Measurements from ENCODE around the gene KLHL1. TPM values are rescaled to one million over a fixed set of nuclear protein-coding genes. Genes with fewer than 3 reads are reported as not detected.

Gene KLHL1
- total and polyA plus RNA-seq, 2 donors from 2014 or later = 0.13 TPM; not detected in 1

- H3K4me3 ChIP-seq (ENCODE audit: low read length in 3 of 3) = no peak overlapping the region
- H3K9ac ChIP-seq (ENCODE audit: low read length in 3 of 3) = no peak overlapping the region
- intact Hi-C loops (cut with DNase I) = no loop called here
- no peaks in the 10 kb centered on the region for H3K27me3 ChIP-seq (ENCODE audit: control insufficient read depth, insufficient read depth, low read length)
- no peak for TF ChIP-seq CTCF (IDR thresholded peaks at IDR 0.05; ENCODE audit: borderline replicate concordance, extremely low read depth, insufficient read depth)
- no peak overlapping the region for H3K27ac ChIP-seq (ENCODE audit: low read depth in 2 of 2, low read length in 2 of 2)
- FAIRE-seq = no peak
- H3K36me3 ChIP-seq (ENCODE audit: control insufficient read depth in 2 of 3, insufficient read depth in 3 of 3, low read length in 3 of 3) = no peaks in the 10 kb centered on the region
- no peak for DNase-seq
- H3K4me1 ChIP-seq (ENCODE audit: control insufficient read depth in 2 of 3, insufficient read depth in 2 of 3, low read depth in 1 of 3, low read length in 3 of 3) = no peaks in the 10 kb centered on the region
- no peaks in the 10 kb centered on the region for H3K9me3 ChIP-seq (ENCODE audit: control insufficient read depth in 2 of 3, insufficient read depth in 1 of 3, low read length in 3 of 3)
Measured at GRCh38 chr13:69980799-69981198, 127.5 kb downstream of the KLHL1 start.

- no peaks in the 10 kb centered on the region for H3K4me1 ChIP-seq (ENCODE audit: control insufficient read depth in 2 of 3, insufficient read depth in 2 of 3, low read depth in 1 of 3, low read length in 3 of 3)
- no peaks in the 10 kb centered on the region for H3K36me3 ChIP-seq (ENCODE audit: control insufficient read depth in 2 of 3, insufficient read depth in 3 of 3, low read length in 3 of 3)
- no peaks in the 10 kb centered on the region for H3K27me3 ChIP-seq (ENCODE audit: control insufficient read depth, insufficient read depth, low read length)
- TF ChIP-seq CTCF (IDR thresholded peaks at IDR 0.05; ENCODE audit: borderline replicate concordance, extremely low read depth, insufficient read depth) = no peak
- H3K9me3 ChIP-seq (ENCODE audit: control insufficient read depth in 2 of 3, insufficient read depth in 1 of 3, low read length in 3 of 3) = no peaks in the 10 kb centered on the region
- no peak for DNase-seq
- no peak overlapping the region for H3K9ac ChIP-seq (ENCODE audit: low read length in 3 of 3)
- FAIRE-seq = no peak
- intact Hi-C loops (cut with DNase I) = no loop called here
- no peak overlapping the region for H3K4me3 ChIP-seq (ENCODE audit: low read length in 3 of 3)
- no peak overlapping the region for H3K27ac ChIP-seq (ENCODE audit: low read depth in 2 of 2, low read length in 2 of 2)
Measured at GRCh38 chr13:69975496-69975895, 132.8 kb downstream of the KLHL1 start.

GRCh38 chr13:69970520-69970919, 137.7 kb downstream of the KLHL1 start:
- Histone ChIP-seq H3K9ac (ENCODE audit: low read length in 3 of 3) (no peak overlapping the region), H3K27ac (ENCODE audit: low read depth in 2 of 2, low read length in 2 of 2) (no peak overlapping the region), H3K36me3 (ENCODE audit: control insufficient read depth in 2 of 3, insufficient read depth in 3 of 3, low read length in 3 of 3) (no peaks in the 10 kb centered on the region), H3K4me1 (ENCODE audit: control insufficient read depth in 2 of 3, insufficient read depth in 2 of 3, low read depth in 1 of 3, low read length in 3 of 3) (no peaks in the 10 kb centered on the region), H3K9me3 (ENCODE audit: control insufficient read depth in 2 of 3, insufficient read depth in 1 of 3, low read length in 3 of 3) (no peaks in the 10 kb centered on the region), H3K4me3 (ENCODE audit: low read length in 3 of 3) (no peak overlapping the region), H3K27me3 (ENCODE audit: control insufficient read depth, insufficient read depth, low read length) (no peaks in the 10 kb centered on the region)
- no peak for FAIRE-seq
- TF ChIP-seq CTCF (IDR thresholded peaks at IDR 0.05; ENCODE audit: borderline replicate concordance, extremely low read depth, insufficient read depth) = no peak
- intact Hi-C loops (cut with DNase I) = no loop called here
- peak in 1 of 5 donors; percentile 33 for DNase-seq

GRCh38 chr13:69959046-69959445, 149.2 kb downstream of the KLHL1 start:
- Histone ChIP-seq H3K9ac (ENCODE audit: low read length in 3 of 3) (no peak overlapping the region), H3K36me3 (ENCODE audit: control insufficient read depth in 2 of 3, insufficient read depth in 3 of 3, low read length in 3 of 3) (no peaks in the 10 kb centered on the region), H3K27ac (ENCODE audit: low read depth in 2 of 2, low read length in 2 of 2) (no peak overlapping the region), H3K27me3 (ENCODE audit: control insufficient read depth, insufficient read depth, low read length) (no peaks in the 10 kb centered on the region), H3K4me3 (ENCODE audit: low read length in 3 of 3) (no peak overlapping the region), H3K9me3 (ENCODE audit: control insufficient read depth in 2 of 3, insufficient read depth in 1 of 3, low read length in 3 of 3) (no peaks in the 10 kb centered on the region), H3K4me1 (ENCODE audit: control insufficient read depth in 2 of 3, insufficient read depth in 2 of 3, low read depth in 1 of 3, low read length in 3 of 3) (no peaks in the 10 kb centered on the region)
- no peak for TF ChIP-seq CTCF (IDR thresholded peaks at IDR 0.05; ENCODE audit: borderline replicate concordance, extremely low read depth, insufficient read depth)
- intact Hi-C loops (cut with DNase I) = no loop called here
- FAIRE-seq (no peak), DNase-seq (peak in 1 of 5 donors; percentile 26)
